ENCODE results near the gene SCAANT1.

GRCh38 chr3:63937661-63938651 is 25.8 kb upstream of the SCAANT1 start:
- TF ChIP-seq GATA2 (IDR thresholded peaks at IDR 0.05; ENCODE audit: low read depth, low read length) (no peak), GATA3 (IDR thresholded peaks at IDR 0.05; ENCODE audit: low read depth, low read length) (no peak)

Data from SH-SY5Y (cell line).